Measurements from ENCODE around the gene TXNRD2.

DNA sequence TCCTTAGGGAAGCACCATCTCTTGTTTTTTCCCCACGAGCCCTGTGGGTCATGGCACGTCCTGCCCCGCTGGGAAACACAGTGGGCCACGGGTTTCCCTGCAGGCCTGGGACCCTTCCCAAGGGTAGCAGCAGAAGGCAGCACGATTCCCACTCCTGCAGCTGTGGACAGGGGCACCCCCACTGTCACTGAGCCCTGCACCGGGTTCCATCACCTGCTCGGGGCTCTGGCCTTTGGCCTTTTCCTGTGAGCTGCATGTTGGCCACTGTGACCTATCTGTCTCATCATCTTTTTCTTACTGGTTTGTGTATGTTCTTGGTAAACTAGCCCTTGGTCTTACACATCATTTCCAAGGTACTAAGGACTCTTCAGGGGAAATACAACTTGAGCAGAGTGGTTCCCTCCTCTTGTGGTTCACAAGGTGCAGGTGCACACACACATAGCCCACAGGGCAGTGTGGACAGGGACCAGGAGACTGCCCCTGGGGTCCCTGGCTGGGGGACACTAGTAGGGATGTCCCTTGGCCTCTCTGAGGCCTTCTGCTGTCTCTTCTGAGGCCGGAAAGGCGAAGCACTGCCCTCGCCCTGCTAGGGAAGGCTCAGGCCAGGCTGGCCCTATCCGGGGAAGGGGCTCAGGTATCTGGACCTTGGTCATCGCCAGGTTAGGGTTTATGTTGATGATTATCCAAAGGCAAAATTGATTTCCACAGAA, 19.0 kb upstream of the TXNRD2 start:
- TF ChIP-seq POLR2A (IDR thresholded peaks at IDR 0.05) (no peak), EP300 (IDR thresholded peaks at IDR 0.05) (no peak), POLR2AphosphoS5 (IDR thresholded peaks at IDR 0.05) (no peak)
- TF ChIP-seq, protein P1, sequence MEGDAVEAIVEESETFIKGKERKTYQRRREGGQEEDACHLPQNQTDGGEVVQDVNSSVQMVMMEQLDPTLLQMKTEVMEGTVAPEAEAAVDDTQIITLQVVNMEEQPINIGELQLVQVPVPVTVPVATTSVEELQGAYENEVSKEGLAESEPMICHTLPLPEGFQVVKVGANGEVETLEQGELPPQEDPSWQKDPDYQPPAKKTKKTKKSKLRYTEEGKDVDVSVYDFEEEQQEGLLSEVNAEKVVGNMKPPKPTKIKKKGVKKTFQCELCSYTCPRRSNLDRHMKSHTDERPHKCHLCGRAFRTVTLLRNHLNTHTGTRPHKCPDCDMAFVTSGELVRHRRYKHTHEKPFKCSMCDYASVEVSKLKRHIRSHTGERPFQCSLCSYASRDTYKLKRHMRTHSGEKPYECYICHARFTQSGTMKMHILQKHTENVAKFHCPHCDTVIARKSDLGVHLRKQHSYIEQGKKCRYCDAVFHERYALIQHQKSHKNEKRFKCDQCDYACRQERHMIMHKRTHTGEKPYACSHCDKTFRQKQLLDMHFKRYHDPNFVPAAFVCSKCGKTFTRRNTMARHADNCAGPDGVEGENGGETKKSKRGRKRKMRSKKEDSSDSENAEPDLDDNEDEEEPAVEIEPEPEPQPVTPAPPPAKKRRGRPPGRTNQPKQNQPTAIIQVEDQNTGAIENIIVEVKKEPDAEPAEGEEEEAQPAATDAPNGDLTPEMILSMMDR (IDR thresholded peaks at IDR 0.05): no peak
